HCT116 (cell line): Measurements from ENCODE around the gene B4GALNT4.
"Not testable (repeated sequence)": the region's sequence is repeated elsewhere in the genome, so short reads cannot be mapped to it uniquely, and the experiment has no call there.

Experiments
- CEBPB ChIP-seq: IDR thresholded peaks from 2 replicates; pipeline ENCODE4 v1.6.1; 2012; ENCODE audit warnings: low read depth
- CTCF ChIP-seq, 3 experiments: fragments of 200-600 bp in 1 of 3; sonication (generic) in 1 of 3; IDR thresholded peaks in 2 of 3; conservative IDR thresholded peaks in 1 of 3; 2 replicates each; pipeline ENCODE4 v1.5.1; 2012 to 2017; ENCODE audit warnings: low read depth in 2 of 3, low read length in 2 of 3, antibody characterized with exemption in 1 of 3, borderline replicate concordance in 1 of 3, control low read depth in 1 of 3, mild to moderate bottlenecking in 1 of 3, mixed read lengths in 1 of 3, mixed run types in 1 of 3, moderate library complexity in 1 of 3; ENCODE audit not compliant: insufficient read depth in 1 of 3
- EGR1 ChIP-seq: IDR thresholded peaks from 2 replicates; pipeline ENCODE4 v1.6.1; 2012; ENCODE audit warnings: low read depth
- POLR2A ChIP-seq: IDR thresholded peaks from 2 replicates; pipeline ENCODE4 v1.7.0; 2011; ENCODE audit warnings: borderline replicate concordance; ENCODE audit not compliant: insufficient read depth, insufficient read length; ENCODE audit errors: extremely low read depth
- POLR2AphosphoS5 ChIP-seq: IDR thresholded peaks from 2 replicates; pipeline ENCODE4 v1.6.1; 2011; ENCODE audit warnings: mild to moderate bottlenecking, low read depth, low read length, moderate library complexity
- SRF ChIP-seq: IDR thresholded peaks from 2 replicates; pipeline ENCODE4 v1.6.1; 2012; ENCODE audit warnings: low read depth
- YY1 ChIP-seq: IDR thresholded peaks from 2 replicates; pipeline ENCODE4 v1.6.1; 2011; ENCODE audit warnings: low read length, low read depth, moderate library complexity, mild to moderate bottlenecking; ENCODE audit not compliant: insufficient replicate concordance; ENCODE audit errors: extremely low read depth

- not testable (repeated sequence) for TF ChIP-seq POLR2AphosphoS5; CEBPB; POLR2A; YY1; CTCF (IDR thresholded peaks at IDR 0.05 in 2 of 3, conservative IDR thresholded peaks at IDR 0.05 in 1 of 3; ENCODE audit: borderline replicate concordance in 1 of 3, insufficient read depth in 1 of 3, low read depth in 2 of 3, low read length in 2 of 3); EGR1; SRF
Measured at GRCh38 chr11:328516-329100, 40.7 kb upstream of the B4GALNT4 start.
